H1 (cell line): Measurements from ENCODE around the gene PXMP4. TPM values are rescaled to one million over a fixed set of nuclear protein-coding genes. Genes with fewer than 3 reads are reported as not detected.

ENCODE experiments used
- RXRA ChIP-seq: IDR thresholded peaks from 2 replicates; pipeline ENCODE4 v1.6.1; 2011; ENCODE audit warnings: low read depth, mild to moderate bottlenecking, low read length, moderate library complexity; ENCODE audit not compliant: insufficient read depth
- polyA plus RNA-seq, 7 experiments: library from polyadenylated mRNA; depleted of rRNA in 3 of 7; stranded (reverse) in 5 of 7; unstranded in 2 of 7; fragments of >200 nt in 5 of 7; fragments of 200-250 nt in 2 of 7; gene quantifications; 1 replicate in 5 of 7; 2 replicates in 1 of 7; 4 replicates in 1 of 7; pipeline versions ENCODE4 v1.2.1 to v1.2.3, GENCODE V29; 2011 to 2013; ENCODE audit warnings: missing spikeins in 2 of 7, mixed read lengths in 2 of 7
- total RNA-seq: library from RNA; stranded (reverse); fragmentation: NEBNext Ultra II Directional; extraction: Animal tissue kit (Norgen Biotek cat#: 25700); gene quantifications from 2 replicates; pipeline ENCODE4 v1.2.1, GENCODE V29; 2021

PXMP4 gene
- total and polyA plus RNA-seq, 2 of the 8 experiments (the other 6 are each of a cell fraction or from before 2014, with no cell fraction given): 3.3 to 3.4 TPM

DNA sequence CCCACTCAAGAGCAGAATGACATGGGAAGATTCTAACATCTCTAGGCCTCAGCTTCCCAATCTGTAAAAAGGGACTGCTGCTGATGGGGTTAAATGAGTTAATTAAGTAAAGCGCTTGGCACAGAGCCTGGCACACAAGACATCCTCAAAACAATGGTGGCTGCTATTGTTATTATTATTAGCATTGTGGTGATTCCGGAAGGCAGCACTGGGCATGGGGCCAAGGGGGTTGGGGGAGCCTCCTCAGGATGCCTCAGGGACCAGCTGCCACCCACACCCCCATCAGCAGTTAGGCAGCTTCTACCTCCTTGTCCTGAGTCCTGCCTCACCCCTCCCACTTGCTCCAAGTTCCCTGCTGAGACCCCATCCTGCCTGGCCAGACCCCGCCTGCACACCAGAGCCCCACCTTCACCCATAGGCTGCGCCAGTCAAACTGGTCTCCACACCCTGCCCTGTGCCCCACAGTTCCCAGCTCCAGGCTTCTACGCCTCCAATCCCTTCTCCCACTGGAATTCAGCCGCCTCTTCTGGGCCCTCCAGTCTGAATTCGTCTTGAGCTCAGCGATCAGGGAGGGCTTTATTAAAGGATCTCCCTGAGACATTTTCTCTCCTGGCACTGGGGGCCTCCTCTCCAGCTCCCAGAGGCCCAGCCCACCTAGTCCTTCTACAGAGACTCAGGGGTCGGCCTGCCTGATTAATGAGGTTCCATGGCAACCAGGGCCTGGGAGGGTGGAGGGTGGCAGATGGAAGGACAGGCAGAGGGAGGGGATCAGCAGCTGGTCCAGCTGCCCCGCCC, 35.4 kb downstream of the PXMP4 start (continued):
- no peak for TF ChIP-seq RXRA
